DND-41 (cell line): ENCODE results near the gene NGB.

Experiments used
- EZH2 ChIP-seq: IDR thresholded peaks from 3 replicates; pipeline ENCODE4 v1.6.1; 2012; ENCODE audit warnings: borderline replicate concordance, low read depth, mild to moderate bottlenecking, moderate library complexity, low read length, inconsistent platforms; ENCODE audit not compliant: severe bottlenecking
- TF ChIP-seq, protein P1 (sequence below): IDR thresholded peaks from 2 replicates; pipeline ENCODE4 v1.5.1; 2012; ENCODE audit warnings: borderline replicate concordance, low read length, moderate library complexity, mild to moderate bottlenecking; ENCODE audit not compliant: poor library complexity, severe bottlenecking; ENCODE audit errors: extremely low read depth

- TF ChIP-seq, protein P1, sequence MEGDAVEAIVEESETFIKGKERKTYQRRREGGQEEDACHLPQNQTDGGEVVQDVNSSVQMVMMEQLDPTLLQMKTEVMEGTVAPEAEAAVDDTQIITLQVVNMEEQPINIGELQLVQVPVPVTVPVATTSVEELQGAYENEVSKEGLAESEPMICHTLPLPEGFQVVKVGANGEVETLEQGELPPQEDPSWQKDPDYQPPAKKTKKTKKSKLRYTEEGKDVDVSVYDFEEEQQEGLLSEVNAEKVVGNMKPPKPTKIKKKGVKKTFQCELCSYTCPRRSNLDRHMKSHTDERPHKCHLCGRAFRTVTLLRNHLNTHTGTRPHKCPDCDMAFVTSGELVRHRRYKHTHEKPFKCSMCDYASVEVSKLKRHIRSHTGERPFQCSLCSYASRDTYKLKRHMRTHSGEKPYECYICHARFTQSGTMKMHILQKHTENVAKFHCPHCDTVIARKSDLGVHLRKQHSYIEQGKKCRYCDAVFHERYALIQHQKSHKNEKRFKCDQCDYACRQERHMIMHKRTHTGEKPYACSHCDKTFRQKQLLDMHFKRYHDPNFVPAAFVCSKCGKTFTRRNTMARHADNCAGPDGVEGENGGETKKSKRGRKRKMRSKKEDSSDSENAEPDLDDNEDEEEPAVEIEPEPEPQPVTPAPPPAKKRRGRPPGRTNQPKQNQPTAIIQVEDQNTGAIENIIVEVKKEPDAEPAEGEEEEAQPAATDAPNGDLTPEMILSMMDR: no peak
- no peak for TF ChIP-seq EZH2
Measured at GRCh38 chr14:77246784-77247183, 24.2 kb downstream of the NGB start.
